ENCODE measurements around the gene UTP11.

Gene UTP11

DNA sequence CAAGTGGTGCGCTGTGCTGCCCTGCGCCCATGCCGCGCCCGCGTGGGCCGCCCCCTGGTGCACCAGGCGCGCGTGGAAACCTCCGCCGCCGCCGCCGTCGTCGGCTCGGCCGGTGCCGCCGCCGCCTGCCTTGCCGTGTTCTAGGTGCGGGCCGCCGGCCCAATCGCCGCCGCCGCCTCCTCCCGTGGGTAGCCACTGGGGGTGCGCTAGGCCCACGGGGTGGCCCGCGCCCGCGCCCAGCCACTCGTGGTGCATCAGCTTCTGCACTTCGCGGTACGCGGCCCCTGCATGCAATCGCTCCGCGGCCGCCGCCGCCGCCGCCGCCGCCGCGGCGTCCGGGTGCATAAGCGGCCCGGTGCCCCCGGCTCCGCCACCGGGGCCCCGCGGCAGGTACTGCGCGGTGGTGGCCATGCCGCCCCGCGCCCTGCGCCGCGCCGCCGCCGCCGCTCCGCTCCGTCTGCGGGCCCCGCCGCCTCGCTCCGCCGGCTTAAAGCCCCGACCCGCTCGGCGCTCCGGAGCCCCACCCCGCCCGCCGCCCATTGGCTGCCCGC, 33.9 kb downstream of the UTP11 start, which contains the start of gene POU3F1:
Gene POU3F1, minus strand, starts transcription at position 461 of the 551 bp plus-strand sequence. Its CDS starts 50 bp downstream, at position 411.
- DNase-seq (ENCODE audit: low read depth): no peak

DNA sequence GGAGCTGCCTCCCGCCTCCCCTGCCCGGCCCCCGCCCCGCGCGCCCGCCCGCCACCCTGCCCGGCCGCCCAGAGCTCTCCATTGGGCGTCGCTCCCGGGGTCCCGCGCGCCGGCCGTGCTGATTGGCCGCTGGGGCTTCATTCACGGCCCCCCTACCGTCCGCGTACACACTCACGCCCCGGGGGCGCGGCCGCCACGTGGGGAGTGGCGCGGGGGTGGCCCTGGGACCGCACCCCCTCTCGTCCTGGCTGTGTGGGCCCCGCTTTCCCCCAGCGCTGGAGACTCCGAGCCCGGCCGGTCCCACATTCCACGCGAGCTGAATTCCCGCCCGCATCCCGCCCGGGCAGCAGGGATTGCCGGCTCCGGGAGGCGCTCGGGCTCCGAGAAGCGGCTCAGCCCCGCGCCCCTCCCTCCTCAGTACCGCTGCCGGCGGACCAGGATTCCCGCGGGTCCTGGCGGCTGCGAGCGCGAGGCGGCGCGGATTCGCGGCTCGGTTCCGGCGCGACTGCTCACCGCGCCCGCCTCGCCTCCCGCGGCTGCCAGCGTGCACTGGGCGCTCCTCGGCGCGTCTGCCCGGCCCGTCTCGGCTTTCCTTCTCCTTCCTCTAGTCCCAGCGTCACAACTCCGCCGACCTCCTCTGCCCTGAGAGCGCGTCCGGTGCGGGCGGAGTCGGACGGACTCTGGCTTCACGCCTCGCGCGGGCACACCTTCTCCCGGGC, 34.5 kb downstream of the UTP11 start:
- DNase-seq (ENCODE audit: low read depth): no peak

DNA sequence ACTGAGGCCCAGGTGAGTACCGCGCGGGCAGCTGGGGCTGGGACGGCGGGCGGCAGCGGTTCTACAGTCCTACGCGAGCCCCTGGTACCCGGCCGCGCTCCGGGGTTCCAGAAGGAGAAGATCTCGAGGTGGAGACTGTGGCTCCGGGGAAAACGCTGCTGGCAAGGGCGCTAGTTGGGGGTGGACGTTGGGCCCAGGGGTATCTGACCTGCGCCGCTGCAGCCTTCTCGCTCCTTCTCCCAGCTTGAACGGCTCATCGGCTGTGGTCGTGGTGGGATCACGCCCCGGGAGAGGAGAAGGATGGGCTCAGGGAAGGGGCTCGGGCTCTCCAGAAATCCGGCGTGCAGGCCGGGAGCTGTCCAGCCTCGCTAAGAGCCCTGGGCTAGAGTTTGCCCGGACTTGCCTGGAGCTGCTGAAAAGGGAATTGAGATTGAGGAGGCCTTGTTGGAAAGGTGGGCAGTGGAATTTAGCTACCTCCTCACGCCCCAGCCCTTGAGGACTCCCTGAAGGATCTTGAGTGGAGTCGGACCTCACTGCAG, 35.1 kb downstream of the UTP11 start:
- DNase-seq (ENCODE audit: low read depth): no peak

DNA sequence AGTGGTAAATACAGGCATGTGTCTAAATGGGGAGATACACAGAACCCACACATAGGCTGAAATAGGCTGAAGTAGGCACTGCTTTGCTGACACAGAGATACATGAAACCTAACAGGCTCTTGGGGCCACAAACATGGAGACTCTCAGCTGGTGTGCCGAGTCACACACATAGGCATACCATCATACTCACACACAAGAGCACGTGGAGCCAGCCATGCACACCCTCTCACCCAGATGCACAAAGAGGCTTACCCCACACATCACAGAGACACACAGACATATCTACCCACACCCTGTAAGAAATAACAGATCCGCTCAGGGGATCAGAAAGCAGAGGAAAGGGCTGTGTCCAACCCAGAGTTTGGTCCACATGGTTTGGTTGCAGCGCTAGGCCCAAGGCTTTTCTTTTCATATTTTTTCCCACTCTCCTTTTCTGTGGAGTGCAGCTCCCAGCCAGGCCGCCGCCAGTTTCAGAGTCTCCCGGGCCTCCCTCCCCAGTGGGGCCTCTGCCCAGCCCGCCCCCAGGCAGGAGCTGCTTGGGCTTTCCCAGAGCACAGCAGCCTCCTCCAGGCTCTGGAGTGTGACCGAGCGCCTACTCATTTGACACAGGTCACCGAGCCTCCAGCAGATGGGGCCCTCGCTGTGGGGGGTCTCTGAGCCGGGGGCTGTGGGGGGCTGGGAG, 38.0 kb downstream of the UTP11 start:
- no peak for DNase-seq (ENCODE audit: low read depth)

DNA sequence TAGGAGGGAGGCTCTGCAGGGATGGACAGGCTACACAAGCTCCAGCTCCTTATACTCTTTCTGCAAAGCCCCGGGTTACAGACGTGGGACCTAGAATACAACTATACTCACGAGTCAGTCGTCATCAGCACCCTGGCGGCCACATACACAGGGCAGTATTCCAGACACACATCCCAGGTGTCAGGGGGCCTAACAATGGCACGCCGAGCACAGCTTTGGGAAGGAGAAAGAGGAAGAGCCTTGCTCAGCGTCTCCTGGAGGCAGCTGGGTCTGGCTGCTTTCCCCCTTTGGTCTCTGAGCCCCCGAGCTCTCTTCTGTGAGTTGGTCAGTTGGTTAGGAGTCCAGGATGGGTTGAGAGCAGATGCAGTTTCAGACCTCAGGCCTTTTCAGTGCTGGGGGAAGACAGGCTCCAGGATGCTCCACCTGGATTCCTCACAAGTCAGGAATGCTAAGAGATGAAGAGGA, 38.6 kb downstream of the UTP11 start:
- no peak for DNase-seq (ENCODE audit: low read depth)

DNA sequence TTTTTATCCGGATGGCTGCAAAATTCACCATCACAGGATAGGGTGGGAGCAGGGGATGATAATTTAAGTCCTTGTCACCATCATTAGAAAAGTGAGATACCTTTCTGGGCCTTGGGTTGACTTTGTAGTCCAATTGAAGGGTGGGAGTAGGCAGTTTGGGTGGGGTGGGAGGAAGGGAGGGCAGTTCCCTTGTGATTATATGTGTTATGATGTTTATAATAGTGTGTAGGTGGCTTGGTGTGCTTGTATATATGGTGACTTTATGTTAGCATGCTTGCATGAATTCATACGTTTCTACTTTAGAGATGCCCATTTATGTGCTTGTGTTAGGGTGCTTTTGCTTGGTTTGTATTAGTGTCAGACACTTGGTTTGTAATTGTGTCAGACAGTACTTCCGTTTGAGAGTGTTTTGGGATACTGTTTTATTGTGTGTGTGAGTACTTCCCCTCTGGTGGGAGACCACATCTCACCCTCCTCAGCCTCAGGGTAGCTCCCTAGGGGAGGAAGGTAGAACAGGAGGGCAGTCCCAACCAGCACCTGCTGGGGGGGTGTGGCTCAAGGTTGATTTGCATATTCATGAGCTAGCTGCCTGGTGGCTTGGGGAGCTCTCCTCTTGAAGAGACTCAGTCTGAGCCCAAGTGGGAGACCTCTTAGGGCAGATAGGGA, 40.3 kb downstream of the UTP11 start:
- no peak for DNase-seq (ENCODE audit: low read depth)

DNA sequence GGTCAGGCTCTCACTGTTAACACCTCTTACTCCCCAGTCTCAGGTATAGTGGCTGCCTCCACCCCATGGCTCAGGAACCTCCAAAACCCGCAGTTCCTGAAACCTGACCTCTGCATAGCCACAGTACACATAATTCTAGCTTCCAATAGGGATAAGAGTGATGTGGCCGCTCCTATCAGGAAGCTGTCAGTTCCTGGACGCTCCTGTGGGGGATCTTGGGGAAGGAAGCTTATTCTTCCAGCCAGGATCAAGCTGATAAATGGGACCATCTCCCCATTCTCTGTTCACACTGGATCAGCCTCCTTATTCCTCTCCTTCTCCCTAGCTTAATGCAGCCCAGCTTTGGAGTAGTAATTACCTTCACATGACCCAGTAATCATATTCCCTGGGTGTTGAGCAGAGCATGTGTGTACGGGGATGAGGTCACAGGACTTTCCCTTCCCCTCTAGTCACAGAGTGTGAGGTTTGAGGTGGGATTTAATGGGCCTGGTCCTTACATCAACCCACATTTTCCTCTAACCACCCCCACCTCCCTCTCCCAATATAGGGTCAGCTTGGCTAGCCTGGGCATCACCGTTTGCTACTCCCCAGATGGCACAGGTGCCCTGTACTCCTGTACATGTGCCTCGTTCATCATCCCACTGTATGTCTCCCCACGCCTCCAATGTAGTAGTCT, 41.0 kb downstream of the UTP11 start:
- DNase-seq (ENCODE audit: low read depth): no peak

DNA sequence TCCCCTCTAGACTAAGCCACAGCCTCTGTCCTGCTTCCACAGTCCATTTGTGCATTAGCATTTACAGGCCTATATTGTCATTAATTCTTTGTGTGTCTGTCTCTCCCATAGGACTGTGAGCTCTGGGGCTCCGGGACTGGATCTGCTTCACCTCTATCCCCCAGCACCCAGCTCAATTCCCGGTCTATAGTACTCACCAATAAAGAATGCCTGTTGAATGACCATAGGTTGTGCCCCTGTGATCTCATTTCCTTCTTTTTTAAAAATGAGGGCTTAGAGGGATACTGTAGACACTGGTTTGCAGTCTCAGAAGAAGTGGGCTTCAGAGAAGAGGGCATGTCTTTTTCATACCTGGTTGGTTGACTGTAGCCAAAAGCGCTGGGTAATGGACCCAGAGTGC, 42.9 kb downstream of the UTP11 start:
- no peak for DNase-seq (ENCODE audit: low read depth)

DNA sequence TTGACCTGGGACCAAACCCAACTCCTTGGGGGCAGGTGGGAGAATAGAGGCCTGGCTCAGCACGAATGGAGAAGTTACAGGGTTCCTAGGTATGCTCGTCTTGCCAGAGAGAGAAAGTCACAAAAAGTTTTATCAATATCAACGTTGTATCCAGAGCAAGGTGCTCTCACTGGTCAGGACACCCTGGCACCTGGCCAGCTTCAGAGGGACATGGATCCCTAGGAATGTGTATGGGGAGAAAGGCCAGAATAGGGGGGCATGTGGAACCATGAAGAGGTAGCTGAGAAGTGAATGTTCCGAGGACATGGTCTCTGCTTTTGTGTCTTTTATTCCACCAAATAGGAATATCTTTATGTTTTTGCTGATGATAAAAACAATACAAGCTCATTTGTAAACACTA, 43.4 kb downstream of the UTP11 start:
- no peak for DNase-seq (ENCODE audit: low read depth)

DNA sequence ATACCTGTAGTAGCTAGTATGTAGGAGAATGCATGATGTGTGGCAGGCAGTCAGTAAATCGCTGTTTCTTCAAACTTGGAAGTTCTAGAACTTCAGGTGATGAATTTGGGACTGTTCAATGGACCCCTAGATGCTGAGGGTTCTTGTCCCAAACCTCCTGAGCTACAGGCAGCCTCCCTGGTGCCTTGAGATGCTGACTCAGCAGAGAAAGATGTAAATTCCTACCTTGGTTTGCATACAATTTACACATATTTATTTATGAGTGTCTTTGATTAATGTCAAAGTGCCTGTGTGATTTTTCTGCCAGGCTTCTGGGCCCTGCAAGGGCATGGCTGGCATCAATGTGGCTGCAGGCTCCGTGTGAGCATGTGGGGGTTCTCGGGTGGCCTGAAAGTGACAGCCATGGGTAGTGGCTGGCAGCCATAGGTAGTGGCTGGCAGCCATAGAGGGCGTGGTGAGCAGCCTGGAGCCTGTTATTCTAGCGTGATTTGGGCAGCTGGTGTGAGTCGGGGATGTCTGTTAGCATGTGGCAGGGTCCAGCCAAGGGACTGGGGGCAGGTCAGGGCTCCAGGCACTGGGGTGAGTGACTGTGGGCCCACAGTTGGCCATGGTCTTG, 47.2 kb downstream of the UTP11 start:
- DNase-seq (ENCODE audit: low read depth): no peak

DNA sequence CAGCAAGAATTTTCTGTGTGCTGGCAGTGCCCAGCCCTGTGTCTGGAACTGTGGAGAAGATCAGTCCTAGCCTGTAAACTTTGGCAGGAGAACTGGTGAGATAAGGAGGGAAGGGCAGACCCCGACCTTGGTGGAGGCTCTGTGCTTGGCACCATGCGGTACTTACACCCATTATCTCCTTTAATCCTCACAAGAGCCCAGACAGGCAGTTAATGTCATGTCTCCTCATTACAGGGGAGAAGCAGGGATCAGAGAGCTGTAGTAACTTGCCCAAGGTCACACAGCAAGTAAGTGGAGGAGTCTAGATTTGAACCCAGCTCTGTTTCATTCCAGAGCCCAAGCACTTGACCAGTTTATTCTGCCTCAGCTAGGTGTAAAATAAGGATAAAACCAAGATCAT, 48.0 kb downstream of the UTP11 start:
- no peak for DNase-seq (ENCODE audit: low read depth)

DNA sequence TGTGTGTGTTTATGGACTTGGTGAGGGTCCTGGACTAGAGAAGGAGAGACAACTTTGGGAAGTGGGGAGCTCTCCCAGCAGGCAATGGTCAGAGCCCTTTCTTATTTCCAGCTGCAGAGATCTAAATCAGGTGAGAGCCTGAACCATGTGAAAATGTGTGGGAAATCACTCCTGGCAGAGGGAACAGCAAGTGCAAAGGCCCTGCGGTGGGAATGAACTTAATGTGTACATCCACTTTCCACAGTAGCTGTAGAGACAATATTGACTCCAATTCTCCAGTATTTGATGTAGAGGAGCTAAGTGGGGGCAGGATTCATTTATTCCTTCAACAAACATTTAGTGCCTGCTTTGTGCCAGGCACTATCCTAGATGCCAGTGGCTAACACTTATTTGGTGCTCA, 48.8 kb downstream of the UTP11 start:
- no peak for DNase-seq (ENCODE audit: low read depth)

DNA sequence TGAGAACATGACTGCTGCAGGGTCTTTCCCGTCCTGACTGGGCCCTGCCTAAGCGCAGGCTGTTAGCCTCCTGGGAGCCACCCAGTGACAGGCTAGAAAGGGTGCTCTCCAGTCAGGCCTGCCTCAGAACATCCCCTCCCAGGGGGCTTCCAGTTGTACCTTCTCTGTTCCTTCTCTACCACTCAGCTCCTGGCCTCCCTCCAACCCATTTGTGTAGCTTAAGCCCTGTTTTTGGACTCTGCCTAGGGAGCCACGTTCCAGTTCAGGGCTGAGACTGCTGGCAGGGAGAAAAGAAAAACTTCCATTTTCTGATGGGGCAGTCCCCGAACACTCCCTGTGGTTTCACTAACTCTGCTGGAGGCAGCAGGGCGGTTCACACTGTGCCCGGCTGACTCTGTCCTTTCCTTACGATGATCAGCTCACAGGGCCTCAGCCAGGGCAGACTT, 49.4 kb downstream of the UTP11 start:
- no peak for DNase-seq (ENCODE audit: low read depth)

DNA sequence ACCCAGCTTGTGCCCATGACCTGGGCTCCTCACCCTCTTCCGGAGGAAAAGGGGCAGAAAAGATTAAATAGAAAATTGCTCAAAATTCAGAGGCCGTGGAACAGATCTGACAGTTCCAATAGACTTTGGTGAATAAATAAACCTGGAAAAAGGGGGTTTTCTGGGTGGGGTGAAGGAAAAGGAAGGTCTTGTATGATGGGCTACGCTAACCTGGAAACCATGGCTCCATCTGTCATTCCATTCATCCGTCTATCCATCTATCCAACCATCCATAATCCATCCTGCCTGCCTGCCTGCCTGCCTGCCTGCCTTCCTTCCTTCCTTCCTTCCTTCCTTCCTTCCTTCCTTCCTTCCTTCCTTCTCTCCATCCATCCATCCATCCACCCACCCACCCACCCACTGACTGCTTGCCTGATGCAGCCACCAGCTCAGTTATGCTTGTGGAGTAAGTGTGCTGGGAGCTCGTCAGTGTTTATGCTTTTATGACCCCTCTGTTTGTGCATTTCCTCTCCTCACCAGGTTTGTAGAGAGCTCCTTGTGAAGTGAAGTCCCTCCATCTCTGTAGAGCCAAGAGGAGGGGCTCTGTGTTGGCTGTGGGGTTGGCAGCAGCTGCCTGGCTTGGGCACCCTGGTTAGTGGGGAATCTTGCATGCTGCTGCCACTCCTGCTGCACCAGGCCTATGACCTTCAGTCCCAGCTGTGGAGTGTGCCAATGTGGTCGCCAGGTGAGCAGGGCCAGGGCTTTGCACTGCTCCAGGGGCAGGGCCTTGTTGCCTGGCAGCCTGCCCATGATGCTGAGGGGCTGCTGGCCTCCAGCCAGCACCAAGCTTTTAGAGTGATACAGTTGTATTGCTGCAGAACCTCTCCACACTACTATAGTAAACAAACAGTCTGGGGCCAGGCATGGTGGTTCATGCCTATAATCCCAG, 50.1 kb downstream of the UTP11 start:
- DNase-seq (ENCODE audit: low read depth): no peak

DNA sequence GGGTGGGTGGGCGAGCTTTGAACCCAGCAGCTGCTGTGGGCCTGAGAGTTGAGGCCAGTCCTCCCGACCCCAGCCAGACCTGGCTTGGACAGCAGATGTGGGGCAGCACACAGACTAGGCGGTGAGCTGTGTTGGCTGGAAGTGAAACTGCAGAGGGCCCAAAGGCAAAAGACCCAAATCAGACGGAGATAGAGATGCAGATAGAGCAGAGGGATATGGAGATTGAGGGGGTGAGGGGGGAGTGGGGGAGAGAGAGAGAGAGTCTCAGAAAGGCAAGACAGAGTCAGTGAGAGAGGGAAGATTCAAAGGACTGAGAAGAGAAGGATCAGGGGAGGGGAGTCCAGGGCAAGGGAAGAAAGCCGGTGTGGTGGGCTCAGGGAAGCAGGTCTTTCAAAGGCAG, 51.1 kb downstream of the UTP11 start:
- DNase-seq (ENCODE audit: low read depth): no peak

DNA sequence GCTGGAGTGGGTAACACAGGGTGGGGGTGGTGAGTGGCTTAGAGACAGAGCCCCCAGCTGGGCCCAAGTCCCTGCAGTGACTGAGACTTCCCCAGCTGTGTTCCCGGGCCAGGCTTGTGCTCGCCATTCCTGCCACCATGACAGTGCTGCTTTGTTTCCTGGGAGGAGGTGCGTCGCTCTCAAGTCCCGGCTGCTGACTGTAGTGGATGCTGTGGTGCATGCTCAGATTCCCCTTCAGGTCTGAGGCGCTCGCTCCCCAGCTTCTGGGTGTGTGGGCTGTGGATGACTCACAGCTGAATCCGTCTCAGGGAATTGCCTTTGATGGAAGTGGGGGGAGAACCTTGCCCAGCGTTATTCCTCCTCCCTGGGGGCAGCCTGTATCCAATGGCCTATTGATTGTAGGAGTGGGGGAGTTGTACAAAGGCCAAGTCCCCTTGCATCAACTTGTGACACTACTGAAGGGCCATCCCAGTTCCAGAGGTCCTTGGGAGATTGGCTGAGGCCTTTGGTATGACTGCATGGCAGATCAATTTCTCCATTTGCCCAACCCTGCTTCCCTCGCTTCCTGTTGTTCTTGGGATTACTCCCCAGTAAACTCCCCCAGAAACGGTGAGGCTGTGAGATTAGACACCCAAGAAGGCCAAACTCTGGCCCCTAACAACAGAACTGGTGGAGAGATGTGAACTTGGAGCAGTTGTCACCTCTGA, 51.8 kb downstream of the UTP11 start:
- peak; percentile 80 for DNase-seq (ENCODE audit: low read depth)

DNA sequence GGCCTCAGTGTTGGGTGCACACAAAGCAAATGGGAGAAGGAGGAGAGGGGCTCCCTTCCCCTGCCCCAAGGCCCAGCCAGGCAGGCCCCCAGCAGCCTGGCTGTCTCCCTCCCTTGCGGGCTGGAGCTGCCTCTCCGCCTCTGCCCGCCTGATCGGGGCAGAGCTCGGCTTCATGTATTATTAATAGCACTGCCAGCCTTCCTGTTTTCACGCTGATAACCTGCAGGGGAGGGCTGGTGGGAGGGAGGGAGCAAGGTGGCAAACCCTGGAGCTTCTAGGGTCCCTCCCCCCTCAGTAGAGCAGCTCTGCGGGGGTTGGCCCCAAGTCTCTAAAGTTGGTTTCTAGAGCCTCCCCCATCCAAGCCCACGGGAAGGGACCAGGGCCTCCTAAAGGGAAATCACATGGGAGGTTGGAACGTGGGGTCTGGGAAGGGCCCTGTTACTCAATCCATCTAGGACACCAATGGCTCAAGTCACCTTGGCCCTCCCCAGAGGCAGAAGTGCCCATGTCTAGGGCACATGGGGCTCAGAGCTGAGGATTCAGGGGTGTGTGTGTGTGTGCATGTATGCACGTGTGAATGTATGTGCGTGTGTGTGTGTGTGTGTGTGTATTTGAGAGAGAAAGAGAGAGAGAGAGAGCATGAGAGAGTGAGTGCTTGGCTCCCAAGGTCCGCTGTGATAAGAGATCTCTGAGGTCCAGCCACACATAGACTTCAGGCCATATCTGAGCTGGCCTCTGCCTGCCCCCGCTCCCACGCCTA, 55.9 kb downstream of the UTP11 start:
- no peak for DNase-seq (ENCODE audit: low read depth)

DNA sequence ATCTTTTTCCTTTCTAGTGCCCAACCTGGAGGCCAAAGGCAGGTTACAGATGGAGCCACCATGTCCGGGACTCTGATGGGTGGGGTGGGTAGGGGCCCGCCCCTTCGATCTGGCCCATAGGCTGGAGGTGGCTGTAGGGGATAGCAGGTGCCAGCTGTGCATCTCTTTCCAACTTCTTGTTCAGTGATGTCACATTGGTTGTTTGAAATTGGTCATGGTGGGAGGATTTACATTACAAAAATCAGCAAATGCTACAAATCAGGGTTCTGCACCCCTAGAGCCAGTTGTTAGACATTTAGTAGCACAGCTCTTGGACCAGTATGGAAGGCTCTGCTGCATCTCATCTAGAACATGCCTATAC, 56.4 kb downstream of the UTP11 start:
- DNase-seq (ENCODE audit: low read depth): no peak

Measured in HS-27A (cell line).